SW 1271 (cell line): ENCODE results near the gene CIPC.

Source experiments
- DNase-seq, 2 experiments: peaks; one replicate each; lab custom pipeline; 2025; lab: John Stamatoyannopoulos, UW

The CIPC gene

DNA sequence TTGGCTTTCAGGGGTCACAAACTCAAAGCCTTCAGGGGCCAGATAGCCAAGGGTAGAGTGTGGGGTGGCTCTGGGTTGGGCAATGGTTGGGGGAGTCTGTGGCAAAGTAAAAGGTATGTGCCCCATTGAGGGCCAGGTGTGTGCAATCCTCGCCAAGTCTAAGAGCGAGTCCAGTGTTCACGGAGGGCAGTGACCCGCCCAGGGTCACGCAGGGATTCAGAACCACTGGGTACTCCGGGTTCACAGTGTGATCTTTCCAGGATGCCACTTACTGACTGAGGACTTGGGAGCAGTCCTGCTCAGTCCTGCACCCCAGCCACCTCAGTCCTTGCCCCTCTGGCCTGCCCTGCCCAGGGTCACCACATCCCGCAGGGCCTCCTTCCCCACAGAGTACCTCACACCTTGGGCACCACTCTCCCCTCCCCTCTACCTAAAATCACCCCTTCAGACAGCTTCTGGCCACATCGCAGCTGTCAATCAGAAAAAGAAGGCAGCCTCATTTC lies 27.8 kb downstream of the CIPC start:
- no peak for DNase-seq

DNA sequence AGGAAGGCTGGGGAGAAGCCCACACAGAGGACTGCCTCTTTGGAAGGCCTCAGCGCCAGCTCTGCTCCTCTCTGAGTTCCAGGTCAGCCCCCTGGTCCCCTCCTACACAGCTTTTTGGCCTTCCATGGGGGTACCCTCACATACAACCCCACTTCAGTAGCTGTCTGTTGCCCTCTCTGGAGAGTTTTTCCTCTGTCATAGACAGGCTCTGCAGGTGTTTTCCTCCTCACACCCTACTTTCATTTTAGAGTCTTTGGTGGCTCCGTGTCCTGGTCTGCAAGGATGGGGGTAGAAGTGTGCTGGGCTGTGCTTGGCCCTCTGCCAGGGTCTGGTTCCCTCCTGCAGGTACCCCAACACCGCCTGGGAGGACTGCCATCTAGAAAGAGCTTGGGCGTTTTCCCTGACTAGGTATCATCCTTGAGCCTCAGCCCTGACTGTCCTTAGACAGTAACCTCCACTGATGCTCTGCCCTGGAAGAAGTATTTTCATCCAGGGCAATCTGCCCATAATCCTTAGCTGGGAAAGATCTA lies 28.5 kb downstream of the CIPC start:
- no peak for DNase-seq

DNA sequence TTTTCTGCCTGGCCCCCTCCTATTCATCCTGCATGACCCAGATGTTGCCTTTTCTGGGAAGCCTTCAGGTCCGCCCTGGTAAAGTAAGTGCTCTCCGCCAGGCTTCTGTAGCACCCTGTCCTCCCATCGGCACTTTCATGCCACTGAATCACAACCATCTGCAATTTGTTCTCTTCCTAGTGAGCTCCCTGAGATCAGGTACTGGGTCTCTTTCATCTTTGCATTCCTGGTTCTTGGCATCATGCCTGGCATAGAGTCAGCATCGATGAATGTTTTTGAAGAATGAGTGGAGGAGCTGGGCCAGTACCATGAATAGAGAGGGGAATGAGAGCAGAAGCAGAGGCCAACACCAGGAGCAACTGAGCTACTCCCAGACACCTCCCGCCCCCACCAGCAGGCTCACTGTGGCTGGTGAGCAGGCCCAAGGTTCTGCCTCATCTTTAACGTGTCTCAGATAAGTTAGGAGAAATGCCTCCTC lies 30.4 kb downstream of the CIPC start:
- no peak for DNase-seq

DNA sequence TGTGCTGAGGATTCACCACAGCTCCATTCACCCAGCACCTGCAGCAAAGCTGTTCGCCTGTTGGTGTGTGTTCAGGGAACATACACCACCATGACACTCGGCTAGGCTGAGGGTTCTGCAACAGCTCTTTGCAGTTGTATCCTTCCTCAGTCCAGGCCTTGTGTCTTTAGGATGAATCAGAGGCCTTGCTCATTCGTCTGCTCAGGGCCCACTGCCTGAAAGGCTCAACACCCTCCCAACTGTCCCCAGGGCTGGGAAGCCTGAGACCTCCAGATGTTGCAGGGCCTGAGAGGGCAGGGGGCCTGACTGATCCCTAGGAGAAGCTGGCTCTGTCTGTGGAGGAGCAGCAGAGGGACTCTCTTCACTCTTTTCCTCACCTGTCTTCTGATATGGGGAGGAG lies 32.3 kb downstream of the CIPC start:
- DNase-seq = no peak

DNA sequence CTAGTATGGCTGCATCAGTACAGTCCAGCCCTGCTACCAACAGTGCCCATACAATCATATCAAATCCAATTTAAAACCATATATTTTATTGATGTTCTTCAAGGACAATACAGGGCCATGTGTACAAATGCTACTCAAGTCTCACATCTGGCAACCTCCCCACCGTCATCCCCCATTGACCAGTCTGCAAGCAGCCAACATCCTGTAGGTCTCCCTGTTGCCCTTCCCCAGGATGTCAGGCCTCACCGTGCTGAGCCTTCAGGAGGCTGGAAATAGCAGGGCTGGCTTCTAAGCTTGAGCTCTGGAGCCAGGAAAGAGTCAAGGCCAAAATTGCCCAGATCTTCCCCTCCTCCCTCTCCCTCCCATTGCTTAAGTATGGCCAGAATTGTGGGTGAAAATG lies 33.1 kb downstream of the CIPC start:
- no peak for DNase-seq

DNA sequence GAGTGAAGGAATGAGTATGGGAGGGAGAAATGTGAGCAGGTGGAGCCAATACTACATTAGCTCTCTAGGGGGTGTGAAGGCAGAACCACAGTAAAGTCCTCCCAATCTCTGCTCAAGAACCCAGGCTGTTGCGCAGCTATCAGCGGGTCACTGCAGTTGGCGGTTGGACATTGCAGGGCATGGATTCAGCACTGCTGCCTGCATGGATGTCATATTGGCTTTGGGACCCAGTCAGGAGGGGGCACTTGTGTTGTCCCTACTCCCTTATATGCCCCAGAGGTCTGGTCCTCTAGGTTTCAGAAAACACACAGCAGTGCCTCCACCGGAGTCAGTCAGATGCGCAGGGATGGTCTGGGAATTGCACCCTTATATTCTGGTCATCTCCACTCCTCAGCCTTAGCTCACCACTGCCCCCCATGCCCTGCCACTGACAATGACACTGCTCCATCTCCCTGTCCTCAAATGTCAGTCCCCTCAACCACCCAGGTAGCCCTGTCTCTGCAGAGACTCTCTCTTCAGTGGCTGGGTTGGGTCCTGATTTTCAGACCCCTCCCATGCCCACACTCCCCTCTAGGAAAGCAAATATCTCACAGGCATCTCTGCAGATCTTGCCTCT lies 33.9 kb downstream of the CIPC start:
- no peak for DNase-seq

DNA sequence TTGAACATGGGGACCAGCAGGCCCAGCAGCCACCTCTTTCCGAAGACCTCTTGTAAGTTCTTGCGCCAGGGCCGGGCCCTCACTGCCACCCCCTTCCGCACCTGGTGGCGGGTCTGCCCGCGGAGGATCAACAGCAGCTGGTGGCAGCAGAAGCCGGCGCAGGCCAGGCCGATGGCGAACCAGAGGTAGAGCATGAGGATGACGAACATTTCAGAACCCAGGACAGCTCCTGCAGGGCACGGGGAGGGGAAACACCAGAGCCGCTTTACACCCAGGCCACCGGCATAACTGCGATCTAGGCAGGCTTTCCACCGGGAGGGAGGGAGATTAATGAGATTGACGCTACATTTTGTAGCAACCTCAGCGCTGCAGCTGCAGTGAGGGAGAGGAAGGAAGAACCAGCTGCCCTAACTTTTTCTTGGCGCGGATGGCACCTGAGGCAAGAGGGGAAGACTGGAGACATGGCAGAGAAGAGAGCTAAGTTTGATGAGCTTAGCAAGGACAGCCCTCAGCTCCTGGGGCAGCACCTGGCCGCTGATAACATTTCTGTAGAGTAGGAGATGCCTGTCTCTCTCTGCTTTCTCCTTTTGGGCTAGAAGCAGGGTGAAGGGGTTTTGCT lies 35.8 kb downstream of the CIPC start:
- DNase-seq = no peak

DNA sequence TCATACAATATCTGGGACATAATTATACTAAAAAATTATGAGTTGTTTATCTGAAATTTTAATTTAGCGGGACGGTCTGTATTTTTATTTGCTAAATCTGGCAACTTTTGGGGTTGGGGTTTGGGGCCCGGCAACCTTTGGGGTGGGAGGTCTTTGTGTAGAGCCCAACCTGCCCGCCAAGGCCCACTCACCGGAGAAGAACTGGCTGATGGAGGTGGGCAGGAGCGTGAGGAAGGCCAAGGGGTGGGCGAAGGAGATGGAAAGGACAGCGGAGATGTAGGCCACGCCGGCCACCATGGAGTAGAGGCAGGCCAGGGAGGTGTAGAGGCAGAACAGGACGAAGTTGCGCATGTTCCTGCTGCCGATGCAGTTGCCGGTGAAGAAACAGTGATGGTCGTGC lies 41.0 kb downstream of the CIPC start:
- DNase-seq = no peak

DNA sequence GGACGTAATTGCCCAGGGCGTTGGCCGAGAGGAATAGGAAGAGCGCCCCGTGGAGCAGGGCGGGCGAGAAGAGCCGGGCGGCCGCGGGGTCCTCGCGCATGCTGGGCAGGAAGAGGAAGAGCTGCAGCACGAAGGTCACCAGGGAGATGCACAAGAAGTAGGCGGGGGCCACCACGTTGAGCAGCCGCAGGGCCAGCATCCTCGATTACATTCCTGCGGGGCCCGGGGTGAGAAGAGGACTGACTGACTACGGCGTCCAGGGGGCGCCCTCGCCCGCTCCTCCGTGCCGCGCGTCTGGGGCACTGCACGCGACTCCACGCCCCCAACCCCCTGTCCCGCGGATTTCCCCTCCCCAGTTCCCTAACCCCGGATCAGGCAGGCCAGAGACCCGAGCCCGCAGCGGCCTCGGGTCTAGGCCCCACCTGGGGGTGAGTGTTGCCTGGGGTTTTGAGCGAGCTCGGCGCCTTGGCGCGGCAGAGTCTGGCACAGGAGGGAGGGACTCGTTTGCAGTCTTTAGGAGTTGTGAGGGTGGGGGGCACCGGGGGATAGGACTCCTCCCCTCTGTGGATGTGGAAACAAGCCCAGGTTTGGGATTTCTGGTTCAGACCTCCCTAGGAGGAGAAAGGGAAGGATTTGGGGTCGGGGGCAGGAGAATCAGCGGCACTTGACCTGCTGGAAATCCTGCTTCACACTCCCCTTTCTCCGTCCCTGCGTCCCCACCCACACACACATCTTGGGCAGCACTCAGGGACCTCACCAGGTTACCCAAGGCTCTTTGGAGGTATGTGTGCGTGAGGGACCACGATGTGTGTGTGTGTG lies 41.7 kb downstream of the CIPC start:
- DNase-seq = no peak

DNA sequence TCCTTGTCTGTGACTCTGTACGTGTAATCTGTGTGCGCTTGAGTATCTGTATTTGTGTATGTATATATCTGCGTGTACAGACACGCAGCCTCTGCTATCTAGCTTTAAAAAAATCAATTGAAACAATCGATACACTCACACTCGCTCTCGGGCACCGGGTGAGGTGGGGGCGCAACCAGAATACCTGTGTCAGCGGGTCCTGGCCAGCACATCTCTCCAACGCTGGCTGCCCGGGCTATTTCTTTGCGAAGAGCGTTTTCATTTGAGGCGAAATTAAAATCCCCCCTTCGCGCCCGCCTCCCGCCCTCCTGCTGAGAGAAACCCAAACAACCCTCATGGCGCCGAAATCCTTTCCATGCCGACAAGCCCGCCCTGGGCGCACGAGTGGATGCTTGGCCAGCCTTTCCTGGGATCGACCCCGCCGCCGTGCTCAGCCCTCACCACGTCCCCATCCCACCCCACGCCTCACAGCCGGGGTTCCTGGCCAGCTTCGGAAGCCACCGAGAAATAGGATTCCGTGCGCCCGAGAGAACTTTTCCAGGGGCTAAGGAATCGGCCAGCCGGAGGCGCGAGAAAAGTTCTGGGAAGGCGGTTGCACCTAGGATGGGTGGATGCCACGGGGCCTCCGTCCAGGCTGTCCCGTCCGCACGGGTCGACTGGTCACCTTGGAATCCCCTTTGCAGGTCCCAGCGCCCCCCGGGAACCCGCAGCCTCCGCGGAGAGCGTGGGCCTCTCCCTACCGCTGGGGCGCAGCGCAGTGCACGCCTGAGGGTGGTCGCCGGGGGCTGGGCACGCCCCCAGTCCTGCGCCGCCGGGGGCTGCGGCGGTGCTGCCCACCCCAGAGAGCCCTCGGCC lies 42.5 kb downstream of the CIPC start:
- no peak for DNase-seq

DNA sequence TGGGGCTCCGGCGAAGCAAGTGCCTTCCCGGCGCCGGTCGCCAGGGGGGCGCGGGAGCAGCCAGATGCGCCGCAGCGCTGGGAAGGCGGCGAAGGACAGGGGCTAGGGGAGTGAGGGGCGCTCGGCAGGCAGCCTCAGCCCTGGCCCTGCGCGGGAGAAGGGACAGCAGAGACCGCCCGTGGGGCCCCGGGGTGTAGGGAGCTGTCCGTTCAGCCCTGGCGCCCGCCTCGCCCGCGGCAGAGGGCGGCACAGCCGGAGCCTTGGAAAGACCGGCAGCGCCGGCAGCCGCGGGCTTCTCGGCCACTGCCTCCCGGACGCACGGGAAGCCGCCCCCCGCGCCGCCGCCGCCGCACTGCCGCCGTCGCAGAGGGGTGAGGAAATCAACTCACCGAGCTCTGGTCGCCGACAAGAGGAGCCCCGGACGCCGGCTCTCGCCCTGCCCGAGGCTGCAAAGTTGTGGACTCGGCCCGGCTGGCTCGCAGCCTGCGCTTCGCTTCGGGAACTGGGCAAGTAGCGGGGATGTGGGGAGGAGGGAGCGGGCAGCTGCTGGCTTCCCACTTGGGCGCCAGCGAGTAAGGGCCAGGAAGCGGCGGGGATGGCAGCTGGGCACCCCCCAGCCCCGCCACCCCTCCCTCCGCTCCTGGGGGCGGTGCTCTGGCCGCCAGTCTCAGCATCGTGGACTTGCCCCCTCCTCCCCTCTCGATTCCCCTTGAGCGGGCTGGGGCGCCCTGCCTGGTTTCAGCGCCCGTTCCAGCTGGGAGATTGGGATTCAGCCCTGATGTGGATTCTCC lies 43.4 kb downstream of the CIPC start, which contains the start of gene ZDHHC22:
TSS of gene ZDHHC22 (minus strand) at position 578 of the 791 bp plus-strand sequence. CDS start 2,053 bp downstream, outside the sequence.
- peak in 1 of 2 experiments; percentile 44 for DNase-seq

DNA sequence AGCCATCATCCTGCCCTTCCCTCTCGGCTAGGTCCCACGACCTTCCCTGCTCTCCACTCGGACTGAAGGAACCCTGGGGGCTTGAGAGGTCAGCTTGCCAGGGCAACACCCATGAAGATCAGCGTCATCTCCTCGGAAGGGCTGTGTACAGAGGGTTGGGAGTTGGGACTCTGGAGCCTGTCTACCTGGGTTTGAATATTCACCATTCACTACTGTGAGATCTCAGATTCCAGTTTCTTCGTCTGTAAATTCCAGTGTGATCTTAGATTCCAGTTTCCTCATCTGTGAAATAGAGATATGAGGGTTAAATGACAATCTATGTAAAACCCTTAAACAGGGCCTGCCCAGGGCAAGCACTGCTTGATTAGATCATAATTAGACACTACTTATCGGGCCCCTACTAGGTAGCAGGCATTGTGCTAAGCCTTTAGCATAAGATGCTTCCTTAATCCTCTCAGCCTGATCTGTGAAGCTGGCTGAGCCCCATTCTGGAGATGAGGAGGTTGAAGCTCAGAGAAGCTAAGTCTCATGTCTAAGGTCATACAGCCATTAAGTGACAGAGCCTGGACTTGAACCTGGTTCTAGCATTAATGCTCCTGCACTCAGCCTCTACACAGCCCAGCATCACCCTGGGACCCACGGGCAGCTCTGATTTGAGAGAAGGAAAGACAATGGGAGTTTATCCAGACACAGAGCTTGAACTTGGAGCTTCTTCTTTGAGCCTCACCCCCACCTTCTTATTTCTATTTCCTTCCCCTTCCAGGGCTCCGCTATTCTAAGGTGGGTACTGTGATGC lies 44.1 kb downstream of the CIPC start:
- DNase-seq = no peak

DNA sequence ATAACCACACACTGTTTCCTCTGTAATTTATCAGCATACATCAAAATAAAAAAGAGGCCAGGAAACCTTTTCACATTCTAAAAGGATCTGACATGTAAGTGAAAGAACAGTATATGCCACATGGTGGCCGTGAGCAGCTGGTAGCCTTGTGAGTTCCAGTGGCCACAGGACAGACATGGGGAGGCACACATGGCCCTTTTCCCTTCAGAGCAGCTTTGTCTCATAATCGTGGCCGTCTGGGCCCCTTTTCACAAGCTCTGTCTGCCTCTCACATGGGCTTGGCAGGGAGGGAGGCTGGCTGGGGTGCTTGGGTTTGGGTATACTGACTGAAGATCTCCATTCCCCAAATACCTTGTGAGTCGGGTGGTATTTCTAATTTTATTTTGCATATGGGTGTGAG lies 45.0 kb downstream of the CIPC start:
- DNase-seq = no peak

DNA sequence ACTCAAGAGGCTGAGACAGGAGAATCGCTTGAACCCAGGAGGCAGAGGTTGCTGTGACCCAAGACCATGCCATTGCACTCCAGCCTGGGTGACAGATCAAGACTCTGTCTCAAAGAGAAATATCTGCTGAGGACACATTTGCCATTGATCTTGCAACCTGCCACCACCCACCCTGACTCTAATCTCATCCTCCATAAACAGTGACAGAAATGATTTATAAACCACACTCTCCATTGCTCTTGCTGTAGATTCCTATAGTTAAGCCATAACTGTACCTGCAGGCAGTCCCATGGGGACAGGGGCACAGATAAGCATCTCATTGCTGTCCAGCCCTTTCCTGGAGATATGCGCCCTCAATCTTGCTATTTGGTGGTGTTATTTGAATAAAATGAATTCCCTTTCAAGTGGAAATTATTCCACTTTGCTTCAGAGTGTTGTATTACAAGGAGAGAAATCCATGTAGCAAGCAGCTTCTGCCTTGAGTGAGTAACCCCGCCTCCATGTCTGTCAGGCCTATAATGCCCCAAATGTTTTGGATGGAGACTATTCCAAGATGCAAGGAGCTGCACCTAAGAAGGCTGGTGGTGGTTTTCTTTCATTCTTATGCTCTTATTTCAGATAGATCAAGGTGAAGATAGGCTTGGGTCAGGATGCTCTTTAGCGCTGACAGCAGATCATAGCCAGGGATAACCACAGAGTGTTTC lies 46.5 kb downstream of the CIPC start:
- DNase-seq = no peak

DNA sequence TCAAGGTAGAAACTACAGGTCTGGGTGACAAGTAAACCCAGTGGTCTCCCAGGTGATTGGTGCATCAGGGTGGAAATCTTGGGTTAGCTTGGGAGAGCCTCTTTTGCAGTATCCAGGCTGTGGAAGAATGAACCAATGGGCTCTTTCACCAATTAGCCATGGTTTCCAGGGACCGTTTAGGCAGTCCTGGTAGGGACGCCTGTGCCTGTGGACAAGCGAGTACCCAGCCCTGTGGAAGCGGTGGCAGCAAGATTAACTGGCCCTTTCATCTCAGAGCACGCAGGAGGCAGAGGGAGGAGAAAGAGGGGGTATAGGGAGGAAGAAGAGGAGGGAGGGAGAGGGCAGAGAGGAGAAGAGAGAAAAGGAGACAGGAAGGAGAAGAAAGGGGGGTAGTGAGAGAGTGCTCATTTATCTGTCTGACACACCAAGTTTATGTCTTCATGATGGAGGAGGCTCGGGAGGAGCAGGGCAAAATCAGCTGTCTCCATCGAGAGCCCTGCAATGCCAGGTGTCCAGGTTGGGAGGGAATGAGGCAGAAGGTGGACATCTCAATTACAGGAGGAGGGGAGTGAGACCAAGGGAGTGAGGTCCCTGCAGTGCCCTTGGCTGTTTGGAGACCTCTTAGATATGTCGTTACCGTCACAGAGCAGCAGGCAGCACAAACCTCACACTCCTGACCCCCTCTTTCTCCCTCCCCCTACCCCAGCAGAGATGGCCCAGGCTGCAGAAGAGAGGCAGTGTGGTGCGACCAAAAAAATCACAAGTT lies 48.1 kb downstream of the CIPC start:
- no peak for DNase-seq

DNA sequence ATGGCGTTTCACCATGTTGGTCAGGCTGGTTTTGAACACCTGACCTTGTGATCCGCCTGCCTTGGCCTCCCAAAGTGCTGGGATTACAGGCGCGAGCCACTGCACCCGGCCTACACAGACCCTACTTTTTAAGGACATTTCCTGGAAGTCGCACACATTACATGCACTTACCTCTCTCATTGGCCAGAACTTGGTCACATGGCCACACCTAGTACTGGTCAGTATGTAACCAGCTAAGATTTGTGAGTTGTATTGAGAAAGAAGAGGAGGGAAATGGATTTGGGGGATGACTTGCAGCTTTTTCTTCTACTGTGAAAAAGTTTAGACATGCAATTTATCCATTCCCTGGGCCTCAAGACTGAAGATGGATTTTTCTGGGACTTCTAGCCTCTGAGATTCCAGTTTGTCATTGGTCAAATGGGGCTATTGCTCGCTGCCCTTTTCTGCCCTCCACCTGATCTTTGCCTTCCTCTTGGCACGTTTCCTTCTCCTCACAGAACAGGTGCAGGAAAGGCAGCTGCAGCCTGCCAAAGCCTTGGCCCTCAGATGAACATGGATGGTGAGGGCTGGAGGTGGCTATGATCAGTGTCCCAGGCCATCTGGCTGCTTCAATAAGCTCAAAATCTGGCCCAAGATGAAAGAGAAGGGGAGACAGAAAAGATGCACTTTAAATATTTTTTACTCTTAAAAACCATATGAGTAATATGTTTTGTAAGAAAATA lies 50.6 kb downstream of the CIPC start:
- no peak for DNase-seq

DNA sequence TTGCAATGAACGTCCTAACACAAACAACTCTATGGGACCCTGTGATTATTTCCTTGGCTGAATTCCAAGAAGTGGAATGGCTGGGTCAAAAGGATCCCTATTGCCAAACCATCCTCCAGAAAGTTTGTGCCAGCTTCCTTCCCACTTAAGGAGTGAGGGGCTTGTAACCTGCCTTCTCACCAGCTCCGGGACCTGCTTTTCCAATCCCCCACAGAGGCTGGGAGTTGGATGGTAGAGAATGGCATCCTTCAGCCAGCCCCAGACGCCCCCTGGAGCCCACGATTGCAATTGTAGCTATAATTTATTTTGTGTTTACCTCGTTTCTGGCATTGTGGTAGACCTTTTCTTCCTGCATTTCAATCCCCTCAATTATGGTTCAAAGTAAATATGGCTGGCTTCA lies 53.2 kb downstream of the CIPC start:
- peak in 1 of 2 experiments; percentile 39 for DNase-seq
